Mesodermal cell (in vitro differentiated cells): ENCODE measurements around the gene SEZ6L2.
"Not testable (repeated sequence)": the region's sequence is repeated elsewhere in the genome, so short reads cannot be mapped to it uniquely, and the experiment has no call there.

Source experiments
- H3K27ac ChIP-seq: 2 replicates; pipeline ENCODE4 v1.7.0; 2013; ENCODE audit warnings: mild to moderate bottlenecking, low read depth, low read length, moderate library complexity; ENCODE audit not compliant: severe bottlenecking
- H3K36me3 ChIP-seq: 2 replicates; pipeline ENCODE4 v1.7.1; 2013; ENCODE audit warnings: mild to moderate bottlenecking, low read length, moderate library complexity; ENCODE audit not compliant: control insufficient read depth, insufficient read depth
- H3K4me1 ChIP-seq: one replicate; pipeline ENCODE4 v1.7.1; 2013; ENCODE audit warnings: mild to moderate bottlenecking, low read length; ENCODE audit not compliant: insufficient read depth, control insufficient read depth, poor library complexity, severe bottlenecking
- H3K4me3 ChIP-seq: 2 replicates; pipeline ENCODE4 v1.7.0; 2013; ENCODE audit warnings: low read length, control low read depth, mild to moderate bottlenecking; ENCODE audit not compliant: insufficient read depth, poor library complexity, severe bottlenecking; ENCODE audit errors: extremely low read depth
- H3K9me3 ChIP-seq: 2 replicates; pipeline ENCODE4 v1.7.1; 2013; ENCODE audit warnings: mild to moderate bottlenecking, low read length, moderate library complexity; ENCODE audit not compliant: control insufficient read depth
- WGBS, 2 experiments: methylation state at CpG; one replicate each; pipeline ENCODE4 v1.1.5; 2013; ENCODE audit warnings: missing lambda C conversion rate in 2 of 2; ENCODE audit not compliant: insufficient coverage in 2 of 2; 5-methylcytosine and 5-hydroxymethylcytosine counted together

Gene SEZ6L2

GRCh38 chr16:29900102-29900887 is 945 bp upstream of the SEZ6L2 start, which contains the start of gene ASPHD1:
Gene ASPHD1, plus strand, starts transcription at chr16:29900488. Its CDS starts 484 bp downstream, at chr16:29900972.
- Histone ChIP-seq H3K27ac (peak within 1 kb of the TSS; percentile 78), H3K4me3 (peak within 1 kb of the TSS; percentile 58), H3K4me1 (peaks cover 13% of the 10 kb centered on the region), H3K36me3 (peaks cover 16% of the 10 kb centered on the region), H3K9me3 (no peaks in the 10 kb centered on the region)
- 1 to 2% methylated on average over 44 to 45 of the region's 67 CpGs for WGBS, 2 experiments

GRCh38 chr16:29898804-29899515 is 390 bp downstream of the SEZ6L2 start:
- 0% methylated on average over 9 to 12 of the region's 25 CpGs for WGBS, 2 experiments

GRCh38 chr16:29898135-29898803 is 1.1 kb downstream of the SEZ6L2 start:
- H3K27ac ChIP-seq: no peak overlapping the region
- peak overlapping the region; percentile 58 for H3K4me3 ChIP-seq
- no peaks in the 10 kb centered on the region for H3K9me3 ChIP-seq
- H3K4me1 ChIP-seq: peaks cover 13% of the 10 kb centered on the region
- peaks cover 6% of the 10 kb centered on the region for H3K36me3 ChIP-seq
- WGBS, 2 experiments: 9 to 15% methylated on average over 7 to 9 of the region's 9 CpGs

More at GRCh38 chr16:29898804-29899515, 390 bp downstream of the SEZ6L2 start:
- H3K4me1 ChIP-seq: peaks cover 13% of the 10 kb centered on the region
- H3K36me3 ChIP-seq: peaks cover 6% of the 10 kb centered on the region
- H3K9me3 ChIP-seq: no peaks in the 10 kb centered on the region
- H3K4me3 ChIP-seq: peak overlapping the region; percentile 58
- H3K27ac ChIP-seq: peak overlapping the region; percentile 78

- Histone ChIP-seq H3K36me3 (peaks cover 6% of the 10 kb centered on the region), H3K4me1 (peaks cover 13% of the 10 kb centered on the region), H3K4me3 (no peak overlapping the region), H3K27ac (no peak overlapping the region), H3K9me3 (no peaks in the 10 kb centered on the region)
- WGBS, 2 experiments: 80 to 85% methylated on average over 4 of the region's 4 CpGs
Observed at GRCh38 chr16:29897333-29897732, 2.0 kb downstream of the SEZ6L2 start.

GRCh38 chr16:29896841-29897240 is 2.5 kb downstream of the SEZ6L2 start:
- no peak overlapping the region for H3K27ac ChIP-seq
- 84 to 85% methylated on average over 9 to 10 of the region's 15 CpGs for WGBS, 2 experiments
- H3K4me3 ChIP-seq: no peak overlapping the region
- no peaks in the 10 kb centered on the region for H3K9me3 ChIP-seq
- H3K36me3 ChIP-seq: peaks cover 6% of the 10 kb centered on the region
- peaks cover 13% of the 10 kb centered on the region for H3K4me1 ChIP-seq

GRCh38 chr16:29894352-29894751 is 5.0 kb downstream of the SEZ6L2 start:
- Histone ChIP-seq H3K36me3 (peaks cover 6% of the 10 kb centered on the region), H3K27ac (no peak overlapping the region), H3K4me3 (no peak overlapping the region), H3K9me3 (no peaks in the 10 kb centered on the region), H3K4me1 (peaks cover 10% of the 10 kb centered on the region)
- WGBS, 2 experiments: 85 to 86% methylated on average over 4 of the region's 4 CpGs

GRCh38 chr16:29893553-29893952 is 5.8 kb downstream of the SEZ6L2 start:
- H3K4me3 ChIP-seq: no peak overlapping the region
- H3K4me1 ChIP-seq: peaks cover 10% of the 10 kb centered on the region
- 94 to 100% methylated on average over 3 of the region's 3 CpGs for WGBS, 2 experiments
- H3K9me3 ChIP-seq: no peaks in the 10 kb centered on the region
- H3K27ac ChIP-seq: no peak overlapping the region
- peaks cover 6% of the 10 kb centered on the region for H3K36me3 ChIP-seq

- WGBS, 2 experiments: 86 to 98% methylated on average over 6 of the region's 6 CpGs
- H3K27ac ChIP-seq: no peak overlapping the region
- H3K4me3 ChIP-seq: no peak overlapping the region
Observed at GRCh38 chr16:29892458-29892813, 6.9 kb downstream of the SEZ6L2 start.

GRCh38 chr16:29891525-29892457 is 7.6 kb downstream of the SEZ6L2 start:
- 89 to 96% methylated on average over 6 to 9 of the region's 10 CpGs for WGBS, 2 experiments
- H3K27ac ChIP-seq: no peak overlapping the region
- H3K4me1 ChIP-seq: no peaks in the 10 kb centered on the region
- H3K4me3 ChIP-seq: no peak overlapping the region
- H3K9me3 ChIP-seq: no peaks in the 10 kb centered on the region
- peaks cover 6% of the 10 kb centered on the region for H3K36me3 ChIP-seq

More at GRCh38 chr16:29892458-29892813, 6.9 kb downstream of the SEZ6L2 start:
- Histone ChIP-seq H3K9me3 (no peaks in the 10 kb centered on the region), H3K36me3 (peaks cover 6% of the 10 kb centered on the region), H3K4me1 (no peaks in the 10 kb centered on the region)

GRCh38 chr16:29889372-29889771 is 10.0 kb downstream of the SEZ6L2 start:
- H3K27ac ChIP-seq, H3K36me3 ChIP-seq, H3K4me3 ChIP-seq, H3K4me1 ChIP-seq, H3K9me3 ChIP-seq: not testable (repeated sequence)
- 86 to 89% methylated on average over 3 of the region's 3 CpGs for WGBS, 2 experiments
